Glutamatergic neuron (in vitro differentiated cells): Measurements from ENCODE around the gene RBP7. TPM values are rescaled to one million over a fixed set of nuclear protein-coding genes. Genes with fewer than 3 reads are reported as not detected.

Source experiments
- DNase-seq: peaks from one replicate; pipeline ENCODE4 v3.0.0; 2022
- H3K27ac Mint-ChIP-seq: one replicate; pipeline ENCODE4 v1.8.0; 2020; ENCODE audit warnings: mild to moderate bottlenecking, mixed read lengths, inconsistent platforms; ENCODE audit not compliant: unreplicated experiment
- H3K27me3 Mint-ChIP-seq: one replicate; pipeline ENCODE4 v1.8.0; 2020; ENCODE audit warnings: mild to moderate bottlenecking, moderate library complexity, mixed read lengths, inconsistent platforms; ENCODE audit not compliant: unreplicated experiment
- H3K36me3 Mint-ChIP-seq: one replicate; pipeline ENCODE4 v1.8.0; 2020; ENCODE audit warnings: mild to moderate bottlenecking, mixed read lengths, inconsistent platforms; ENCODE audit not compliant: unreplicated experiment
- H3K4me1 Mint-ChIP-seq: one replicate; pipeline ENCODE4 v1.8.0; 2020; ENCODE audit warnings: mild to moderate bottlenecking, low read depth, mixed read lengths, inconsistent platforms; ENCODE audit not compliant: unreplicated experiment
- H3K4me3 Mint-ChIP-seq: one replicate; pipeline ENCODE4 v1.8.0; 2020; ENCODE audit warnings: mild to moderate bottlenecking, mixed read lengths, inconsistent platforms; ENCODE audit not compliant: unreplicated experiment
- H3K9me3 Mint-ChIP-seq: one replicate; pipeline ENCODE4 v1.8.0; 2020; ENCODE audit warnings: mild to moderate bottlenecking, moderate library complexity, mixed read lengths, inconsistent platforms; ENCODE audit not compliant: unreplicated experiment
- total RNA-seq: library from RNA; stranded (reverse); fragmentation: NEBNext Ultra II Directional; extraction: Animal tissue kit (Norgen Biotek cat#: 25700); gene quantifications from one replicate; pipeline ENCODE4 v1.2.1, GENCODE V29; 2021; ENCODE audit not compliant: unreplicated experiment
- TF ChIP-seq, protein P1 (sequence below): fragments of 200-600 bp; sonication (generic); IDR thresholded peaks from one replicate; pipeline ENCODE4 v1.5.0; 2021; ENCODE audit not compliant: partially characterized antibody, unreplicated experiment

RBP7 gene
- total RNA-seq, 1 donor from 2014 or later: not detected

DNA sequence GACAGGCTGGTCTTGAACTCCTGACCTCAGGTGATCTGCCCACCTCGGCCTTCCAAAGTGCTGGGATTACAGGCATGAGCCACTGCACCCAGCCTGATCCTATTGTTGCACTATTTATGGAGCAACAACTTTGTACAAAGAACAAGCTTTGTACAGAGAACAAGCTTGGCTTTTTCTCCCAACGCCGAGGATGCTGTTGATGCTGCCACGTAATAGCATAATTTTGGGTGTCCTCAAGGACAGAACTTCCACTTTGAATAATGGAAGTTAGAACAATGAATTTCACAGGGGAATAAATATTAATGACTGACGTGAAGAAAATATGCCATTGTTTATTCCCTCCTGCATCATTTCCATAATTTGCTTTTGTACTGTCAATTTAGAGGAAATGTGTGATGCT is 12.8 kb upstream of the RBP7 start:
- Mint-ChIP-seq H3K9me3 (no peaks in the 10 kb centered on the region), H3K4me3 (no peak overlapping the region), H3K4me1 (no peaks in the 10 kb centered on the region), H3K27ac (no peak overlapping the region), H3K36me3 (no peaks in the 10 kb centered on the region), H3K27me3 (no peaks in the 10 kb centered on the region)
- no peak for DNase-seq
- TF ChIP-seq, protein P1, sequence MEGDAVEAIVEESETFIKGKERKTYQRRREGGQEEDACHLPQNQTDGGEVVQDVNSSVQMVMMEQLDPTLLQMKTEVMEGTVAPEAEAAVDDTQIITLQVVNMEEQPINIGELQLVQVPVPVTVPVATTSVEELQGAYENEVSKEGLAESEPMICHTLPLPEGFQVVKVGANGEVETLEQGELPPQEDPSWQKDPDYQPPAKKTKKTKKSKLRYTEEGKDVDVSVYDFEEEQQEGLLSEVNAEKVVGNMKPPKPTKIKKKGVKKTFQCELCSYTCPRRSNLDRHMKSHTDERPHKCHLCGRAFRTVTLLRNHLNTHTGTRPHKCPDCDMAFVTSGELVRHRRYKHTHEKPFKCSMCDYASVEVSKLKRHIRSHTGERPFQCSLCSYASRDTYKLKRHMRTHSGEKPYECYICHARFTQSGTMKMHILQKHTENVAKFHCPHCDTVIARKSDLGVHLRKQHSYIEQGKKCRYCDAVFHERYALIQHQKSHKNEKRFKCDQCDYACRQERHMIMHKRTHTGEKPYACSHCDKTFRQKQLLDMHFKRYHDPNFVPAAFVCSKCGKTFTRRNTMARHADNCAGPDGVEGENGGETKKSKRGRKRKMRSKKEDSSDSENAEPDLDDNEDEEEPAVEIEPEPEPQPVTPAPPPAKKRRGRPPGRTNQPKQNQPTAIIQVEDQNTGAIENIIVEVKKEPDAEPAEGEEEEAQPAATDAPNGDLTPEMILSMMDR: no peak

DNA sequence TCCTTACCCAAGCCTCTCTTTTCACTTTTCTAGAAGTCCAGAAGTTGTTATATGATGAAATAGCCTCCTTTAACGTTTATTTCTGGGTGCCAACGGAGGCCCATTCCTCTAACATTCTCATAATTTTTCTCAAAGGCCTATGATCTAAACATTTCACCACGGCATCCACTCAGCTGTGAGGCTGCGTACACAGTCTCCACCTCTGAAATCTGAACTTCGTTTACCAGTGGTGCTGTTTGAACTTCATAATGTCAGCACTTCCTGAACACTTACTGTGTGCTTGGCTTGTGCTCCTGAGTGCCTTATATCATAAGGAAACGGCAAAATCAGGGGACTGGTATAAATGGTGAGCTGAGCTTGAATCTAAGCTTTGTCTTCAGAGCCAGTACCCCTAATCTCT is 12.0 kb upstream of the RBP7 start:
- Mint-ChIP-seq H3K36me3 (no peaks in the 10 kb centered on the region), H3K4me3 (no peak overlapping the region), H3K27me3 (no peaks in the 10 kb centered on the region), H3K4me1 (no peaks in the 10 kb centered on the region), H3K27ac (no peak overlapping the region), H3K9me3 (no peaks in the 10 kb centered on the region)
- DNase-seq: no peak
- TF ChIP-seq, protein P1: no peak

DNA sequence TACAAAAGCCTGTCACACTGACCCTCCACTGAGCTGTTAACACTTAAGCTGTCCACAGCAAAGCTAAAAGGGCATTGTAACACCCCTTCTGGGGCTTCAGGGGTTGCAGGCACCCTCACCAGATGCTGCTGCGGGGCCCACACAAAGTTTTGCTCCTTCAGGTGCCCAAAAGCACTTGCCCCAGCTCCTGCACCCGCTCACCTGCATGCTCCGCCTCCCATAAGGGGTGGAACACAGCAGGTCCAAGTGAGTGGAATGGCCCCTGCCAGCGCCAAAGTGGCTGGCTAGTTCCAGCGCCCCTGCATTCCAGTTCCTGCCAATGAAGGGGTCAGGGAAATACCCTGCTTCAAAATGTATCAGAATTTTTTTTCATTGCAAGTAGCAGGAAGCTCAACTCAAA is 7.3 kb upstream of the RBP7 start:
- no peaks in the 10 kb centered on the region for H3K9me3 Mint-ChIP-seq
- TF ChIP-seq, protein P1: no peak
- no peak overlapping the region for H3K27ac Mint-ChIP-seq
- H3K36me3 Mint-ChIP-seq: no peaks in the 10 kb centered on the region
- no peak for DNase-seq
- no peaks in the 10 kb centered on the region for H3K4me1 Mint-ChIP-seq
- H3K27me3 Mint-ChIP-seq: no peaks in the 10 kb centered on the region
- H3K4me3 Mint-ChIP-seq: no peak overlapping the region

DNA sequence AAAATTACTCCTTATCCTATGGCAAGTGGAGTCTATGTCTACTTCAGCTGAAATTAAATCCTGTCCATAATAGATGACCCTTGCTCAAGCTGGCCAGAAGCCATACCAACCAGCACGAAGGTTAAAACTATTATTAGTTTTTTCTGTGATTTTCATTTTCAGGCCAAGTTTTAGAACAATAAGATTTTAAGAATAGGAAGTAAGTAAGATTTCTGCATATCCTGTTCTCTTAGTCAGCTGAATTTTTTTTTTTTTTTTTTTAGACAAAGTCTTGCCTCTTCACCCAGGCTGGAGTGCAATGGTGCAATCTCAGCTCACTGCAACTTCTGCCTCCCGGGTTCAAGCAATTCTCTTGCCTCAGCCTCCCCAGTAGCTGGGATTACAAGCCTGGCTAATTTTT is 6.1 kb upstream of the RBP7 start:
- Mint-ChIP-seq H3K9me3 (no peaks in the 10 kb centered on the region), H3K27me3 (no peaks in the 10 kb centered on the region), H3K4me1 (no peaks in the 10 kb centered on the region), H3K27ac (no peak overlapping the region), H3K36me3 (no peaks in the 10 kb centered on the region), H3K4me3 (no peak overlapping the region)
- no peak for DNase-seq
- TF ChIP-seq, protein P1: no peak

DNA sequence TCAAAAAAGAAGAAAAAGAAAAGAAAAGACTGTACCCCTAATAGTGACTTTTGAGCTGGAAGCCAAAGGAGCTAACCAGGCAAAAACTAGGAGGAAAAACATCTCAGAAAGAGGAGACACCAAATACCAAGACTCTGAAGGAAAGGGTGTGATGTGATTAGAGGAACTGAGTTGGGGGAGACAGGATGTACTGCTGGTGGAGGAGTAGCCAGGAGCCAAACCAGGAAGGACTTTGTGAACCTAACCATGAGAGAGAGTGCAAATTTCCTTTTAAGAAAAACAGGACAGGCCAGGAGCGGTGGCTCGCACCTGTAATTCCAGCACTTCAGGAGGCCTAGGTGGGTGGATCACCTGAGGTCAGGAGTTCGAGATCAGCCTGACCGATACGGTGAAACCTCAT is 4.1 kb upstream of the RBP7 start:
- no peak overlapping the region for H3K4me3 Mint-ChIP-seq
- H3K9me3 Mint-ChIP-seq: peaks cover 2% of the 10 kb centered on the region

More for the DNA sequence above, 4.1 kb upstream of the RBP7 start:
- TF ChIP-seq, protein P1: no peak
- DNase-seq: no peak
- H3K27me3 Mint-ChIP-seq: peaks cover 5% of the 10 kb centered on the region
- H3K27ac Mint-ChIP-seq: no peak overlapping the region
- H3K4me1 Mint-ChIP-seq: no peaks in the 10 kb centered on the region
- H3K36me3 Mint-ChIP-seq: peaks cover 5% of the 10 kb centered on the region
